ENCODE results near the gene HIP1R.

Gene HIP1R

DNA sequence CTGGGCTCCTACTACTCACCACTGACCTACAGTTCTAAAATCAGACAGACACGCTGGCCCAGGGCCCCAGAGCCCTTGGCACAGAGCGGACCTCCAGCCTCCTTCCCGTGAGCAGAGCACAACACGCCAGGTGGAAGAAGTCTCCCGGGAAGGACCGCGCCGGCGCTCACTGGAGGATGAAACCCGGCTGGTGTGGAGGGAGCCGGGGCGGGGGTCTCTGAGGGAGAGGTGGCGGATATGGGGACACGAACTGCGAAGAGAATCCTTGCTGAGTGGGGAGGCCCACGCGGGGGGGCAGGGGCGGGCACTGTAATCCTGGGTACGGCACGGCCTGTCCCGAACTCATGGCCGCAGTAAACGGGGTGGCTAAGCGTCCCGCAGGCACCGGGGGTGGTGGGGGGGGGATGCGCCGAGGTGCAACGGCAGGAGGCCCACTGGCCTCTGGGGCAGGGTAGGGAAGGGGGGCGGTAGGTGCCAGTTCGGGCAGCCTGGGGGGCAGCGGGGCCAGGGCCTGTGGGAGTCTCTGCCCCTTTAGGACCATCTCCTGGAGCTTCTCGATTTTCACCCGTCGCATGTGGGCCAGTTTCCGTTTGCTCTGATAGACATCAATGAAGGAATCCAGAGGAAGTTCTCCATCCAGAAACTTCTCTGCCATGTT is 31.8 kb downstream of the HIP1R start:
- peaks cover 46 to 61% (median 53%) of the 10 kb centered on the region in 3 donors for H3K36me3 ChIP-seq
- H3K4me1 ChIP-seq: peaks cover 1 to 56% (median 14%) of the 10 kb centered on the region in 4 donors
- no peak overlapping the region for H3K4me3 ChIP-seq
- peak in 1 of 2 donors; percentile 58 for DNase-seq
- TF ChIP-seq, protein P1, sequence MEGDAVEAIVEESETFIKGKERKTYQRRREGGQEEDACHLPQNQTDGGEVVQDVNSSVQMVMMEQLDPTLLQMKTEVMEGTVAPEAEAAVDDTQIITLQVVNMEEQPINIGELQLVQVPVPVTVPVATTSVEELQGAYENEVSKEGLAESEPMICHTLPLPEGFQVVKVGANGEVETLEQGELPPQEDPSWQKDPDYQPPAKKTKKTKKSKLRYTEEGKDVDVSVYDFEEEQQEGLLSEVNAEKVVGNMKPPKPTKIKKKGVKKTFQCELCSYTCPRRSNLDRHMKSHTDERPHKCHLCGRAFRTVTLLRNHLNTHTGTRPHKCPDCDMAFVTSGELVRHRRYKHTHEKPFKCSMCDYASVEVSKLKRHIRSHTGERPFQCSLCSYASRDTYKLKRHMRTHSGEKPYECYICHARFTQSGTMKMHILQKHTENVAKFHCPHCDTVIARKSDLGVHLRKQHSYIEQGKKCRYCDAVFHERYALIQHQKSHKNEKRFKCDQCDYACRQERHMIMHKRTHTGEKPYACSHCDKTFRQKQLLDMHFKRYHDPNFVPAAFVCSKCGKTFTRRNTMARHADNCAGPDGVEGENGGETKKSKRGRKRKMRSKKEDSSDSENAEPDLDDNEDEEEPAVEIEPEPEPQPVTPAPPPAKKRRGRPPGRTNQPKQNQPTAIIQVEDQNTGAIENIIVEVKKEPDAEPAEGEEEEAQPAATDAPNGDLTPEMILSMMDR (IDR thresholded peaks at IDR 0.05): no peak
- H3K9me3 ChIP-seq: no peaks in the 10 kb centered on the region
- H3K27me3 ChIP-seq: no peaks in the 10 kb centered on the region
- intact Hi-C loops (cut with DNase I; ENCODE audit: low total_unique reads): no loop called here
- no peak overlapping the region for H3K27ac ChIP-seq

DNA sequence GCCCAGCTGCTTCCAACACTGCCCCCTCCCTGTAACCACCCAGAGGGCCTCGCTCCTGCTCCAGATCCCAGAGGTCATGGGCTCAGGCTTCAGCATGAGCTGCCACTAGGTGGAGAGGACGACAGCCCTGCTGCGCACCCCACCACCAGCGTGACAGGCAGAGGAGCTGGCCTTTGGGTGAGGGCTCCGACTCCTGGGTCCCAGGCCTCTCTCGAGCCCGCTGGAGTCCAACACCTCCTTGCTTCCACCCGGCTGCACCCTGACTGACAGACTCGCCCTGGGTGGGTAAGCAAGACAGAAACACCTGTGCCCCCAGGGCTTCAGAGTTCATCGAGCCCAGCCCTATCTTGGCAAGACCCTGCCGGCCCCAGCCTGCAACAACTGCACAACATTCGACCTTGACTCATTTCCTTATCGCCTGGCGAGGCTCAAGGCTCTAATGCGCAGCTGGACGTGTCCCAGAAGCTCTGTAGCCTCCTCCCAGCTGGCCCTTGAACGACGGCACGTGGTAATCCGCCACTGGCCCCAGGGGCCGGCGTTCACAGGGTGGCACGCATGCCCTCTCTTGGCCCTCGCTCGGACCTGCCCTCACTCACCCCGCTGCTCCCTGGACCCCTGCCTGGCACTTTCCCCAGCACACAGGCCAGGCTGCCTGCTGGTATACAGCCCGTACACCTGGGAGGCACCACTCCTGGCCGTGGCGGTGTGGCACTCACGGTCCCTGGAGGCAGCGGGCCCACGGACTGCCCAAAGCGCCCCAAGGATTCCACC is 32.6 kb downstream of the HIP1R start:
- TF ChIP-seq, protein P1 (IDR thresholded peaks at IDR 0.05): no peak
- no peaks in the 10 kb centered on the region for H3K9me3 ChIP-seq
- no peak overlapping the region for H3K4me3 ChIP-seq
- H3K4me1 ChIP-seq: peaks cover 5 to 62% (median 20%) of the 10 kb centered on the region in 4 donors
- H3K27ac ChIP-seq: no peak overlapping the region
- H3K27me3 ChIP-seq: no peaks in the 10 kb centered on the region
- DNase-seq: peak in 1 of 2 donors; percentile 70
- intact Hi-C loops (cut with DNase I; ENCODE audit: low total_unique reads): no loop called here
- H3K36me3 ChIP-seq: peaks cover 46 to 61% (median 53%) of the 10 kb centered on the region in 3 donors

DNA sequence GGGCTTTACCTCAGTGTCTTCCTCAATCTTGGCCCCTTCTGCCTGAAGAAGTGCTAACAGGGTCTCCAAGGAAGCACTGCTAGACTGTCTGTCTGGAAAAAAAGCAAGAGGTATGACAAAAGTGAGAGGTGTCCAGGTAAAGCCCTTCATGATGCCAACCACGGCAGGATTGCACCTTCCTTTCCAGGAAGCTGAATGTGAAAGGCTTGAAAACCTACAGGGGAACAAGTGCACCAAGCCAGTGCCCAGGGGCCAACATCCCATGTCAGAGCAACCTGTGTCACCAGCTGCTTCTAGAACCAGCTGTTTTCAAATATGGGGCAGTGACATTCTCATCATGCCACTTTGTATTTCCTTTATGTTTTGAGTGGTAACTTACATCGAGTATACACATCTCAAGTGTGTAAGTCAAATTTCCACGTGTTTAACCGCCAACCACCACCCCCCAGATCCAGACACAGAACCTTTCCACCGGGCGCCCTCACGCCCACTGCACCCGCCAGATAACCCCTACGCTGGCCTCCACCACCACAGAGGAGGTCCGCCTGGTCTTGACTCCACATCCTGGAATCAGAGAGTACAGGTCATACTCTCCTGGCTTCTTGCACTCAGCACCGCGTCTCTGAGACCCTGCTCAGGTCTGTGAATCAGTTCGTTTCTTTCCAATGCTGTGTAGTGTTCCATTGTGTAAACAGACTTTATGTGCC is 33.4 kb downstream of the HIP1R start:
- intact Hi-C loops (cut with DNase I; ENCODE audit: low total_unique reads): no loop called here
- Histone ChIP-seq H3K4me1 (peaks cover 5 to 62% (median 21%) of the 10 kb centered on the region in 4 donors), H3K36me3 (peaks cover 46 to 61% (median 53%) of the 10 kb centered on the region in 3 donors)

GRCh38 chr12:122869207-122869973 is 34.1 kb downstream of the HIP1R start:
- intact Hi-C loops (cut with DNase I; ENCODE audit: low total_unique reads): no loop called here

More for the DNA sequence above, 33.4 kb downstream of the HIP1R start:
- TF ChIP-seq, protein P1 (IDR thresholded peaks at IDR 0.05): no peak
- Histone ChIP-seq H3K27ac (no peak overlapping the region), H3K4me3 (no peak overlapping the region), H3K9me3 (no peaks in the 10 kb centered on the region), H3K27me3 (no peaks in the 10 kb centered on the region)
- DNase-seq: peak in 1 of 2 donors; percentile 42

More at GRCh38 chr12:122869207-122869973, 34.1 kb downstream of the HIP1R start:
- no peak overlapping the region for H3K4me3 ChIP-seq
- peaks cover 5 to 59% (median 21%) of the 10 kb centered on the region in 4 donors for H3K4me1 ChIP-seq
- peaks cover 46 to 59% (median 51%) of the 10 kb centered on the region in 3 donors for H3K36me3 ChIP-seq
- H3K9me3 ChIP-seq: no peaks in the 10 kb centered on the region
- H3K27me3 ChIP-seq: no peaks in the 10 kb centered on the region
- peak in 1 of 2 donors; percentile 25 for DNase-seq
- no peak overlapping the region for H3K27ac ChIP-seq
- TF ChIP-seq, protein P1 (IDR thresholded peaks at IDR 0.05): no peak
